ENCODE data around the gene TFAP2D. TPM values are rescaled to one million over a fixed set of nuclear protein-coding genes. Genes with fewer than 3 reads are reported as not detected.

TFAP2D gene
- total and polyA plus RNA-seq, 10 of the 15 experiments (the other 5 are each of a cell fraction or from before 2014, with no cell fraction given): not detected

DNA sequence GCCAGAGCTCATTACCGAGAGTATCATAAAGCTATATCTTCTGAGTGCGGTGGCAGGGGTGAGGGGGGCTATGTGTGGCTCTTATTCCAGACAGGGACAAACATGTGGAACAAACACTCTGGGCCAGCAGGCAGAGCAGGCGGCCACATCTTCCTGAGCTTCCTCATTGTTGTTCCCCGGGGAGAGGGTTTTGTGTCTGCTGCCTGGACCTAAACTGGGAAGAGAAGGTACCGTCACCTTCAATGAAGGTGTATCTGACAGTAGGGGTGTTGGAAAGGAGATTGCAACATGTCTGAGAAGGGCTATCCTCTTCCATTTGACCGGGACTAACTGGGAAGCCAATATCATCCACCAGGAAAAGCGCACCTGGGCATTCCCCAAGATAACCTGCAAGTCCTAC is 1.6 kb upstream of the TFAP2D start:
- ATAC-seq (no peak), FAIRE-seq (no peak), DNase-seq (ENCODE audit: low read depth, low spot score) (no peak)
- WGBS (ENCODE audit: insufficient coverage, insufficient replicate concordance, low lambda C conversion rate, missing lambda C conversion rate): 2% methylated on average over 7 of the region's 7 CpGs
- Histone ChIP-seq H3K4me3 (no peak overlapping the region), H3K4me2 (ENCODE audit: control insufficient read depth, insufficient read depth) (no peak overlapping the region), H3K36me3 (ENCODE audit: control insufficient read depth in 2 of 2, insufficient read depth in 2 of 2, low read length in 1 of 2) (no peaks in the 10 kb centered on the region), H3K79me2 (ENCODE audit: control insufficient read depth, insufficient read depth, low read length) (no peaks in the 10 kb centered on the region), H3K9ac (ENCODE audit: control insufficient read depth, insufficient read depth, low read length) (no peak overlapping the region), H4K20me1 (ENCODE audit: control insufficient read depth, insufficient read depth) (no peaks in the 10 kb centered on the region), H3K9me3 (replicated peaks; ENCODE audit: control insufficient read depth, insufficient read depth, low read length) (no peaks in the 10 kb centered on the region), H3K4me1 (ENCODE audit: control insufficient read depth, insufficient read depth, low read length) (no peaks in the 10 kb centered on the region), H3K27ac (ENCODE audit: control insufficient read depth, insufficient read depth) (no peak overlapping the region), H3K27me3 (replicated peaks in 1 of 2; ENCODE audit: control insufficient read depth in 2 of 2, insufficient read depth in 2 of 2, low read length in 1 of 2) (peaks cover 4 to 11% of the 10 kb centered on the region in 2 experiments), H2AFZ (ENCODE audit: control insufficient read depth, low read depth, low read length) (no peak overlapping the region)
- in situ Hi-C loops (cut with MboI): no loop called here
- no TSS peak for BruUV-seq (replicated peaks)
- intact Hi-C loops (cut with micrococcal nuclease; ENCODE audit: unreplicated experiment): no loop called here
- no peak for TF ChIP-seq LARP7 (IDR thresholded peaks at IDR 0.05)
- TF ChIP-seq, protein P1, sequence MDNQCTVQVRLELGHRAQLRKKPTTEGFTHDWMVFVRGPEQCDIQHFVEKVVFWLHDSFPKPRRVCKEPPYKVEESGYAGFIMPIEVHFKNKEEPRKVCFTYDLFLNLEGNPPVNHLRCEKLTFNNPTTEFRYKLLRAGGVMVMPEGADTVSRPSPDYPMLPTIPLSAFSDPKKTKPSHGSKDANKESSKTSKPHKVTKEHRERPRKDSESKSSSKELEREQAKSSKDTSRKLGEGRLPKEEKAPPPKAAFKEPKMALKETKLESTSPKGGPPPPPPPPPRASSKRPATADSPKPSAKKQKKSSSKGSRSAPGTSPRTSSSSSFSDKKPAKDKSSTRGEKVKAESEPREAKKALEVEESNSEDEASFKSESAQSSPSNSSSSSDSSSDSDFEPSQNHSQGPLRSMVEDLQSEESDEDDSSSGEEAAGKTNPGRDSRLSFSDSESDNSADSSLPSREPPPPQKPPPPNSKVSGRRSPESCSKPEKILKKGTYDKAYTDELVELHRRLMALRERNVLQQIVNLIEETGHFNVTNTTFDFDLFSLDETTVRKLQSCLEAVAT (IDR thresholded peaks at IDR 0.05): no peak
- no peak for TF ChIP-seq KDM1A (IDR thresholded peaks at IDR 0.05; ENCODE audit: borderline replicate concordance)
- no peak for TF ChIP-seq ZNF207 (IDR thresholded peaks at IDR 0.05; ENCODE audit: borderline replicate concordance)
- TF ChIP-seq, protein P2, sequence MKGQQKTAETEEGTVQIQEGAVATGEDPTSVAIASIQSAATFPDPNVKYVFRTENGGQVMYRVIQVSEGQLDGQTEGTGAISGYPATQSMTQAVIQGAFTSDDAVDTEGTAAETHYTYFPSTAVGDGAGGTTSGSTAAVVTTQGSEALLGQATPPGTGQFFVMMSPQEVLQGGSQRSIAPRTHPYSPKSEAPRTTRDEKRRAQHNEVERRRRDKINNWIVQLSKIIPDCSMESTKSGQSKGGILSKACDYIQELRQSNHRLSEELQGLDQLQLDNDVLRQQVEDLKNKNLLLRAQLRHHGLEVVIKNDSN (IDR thresholded peaks at IDR 0.05; ENCODE audit: borderline replicate concordance, extremely low read length, insufficient read depth, low read depth, low read length): no peak
- no peak for TF ChIP-seq STAT1 (conservative IDR thresholded peaks at IDR 0.05)
- TF ChIP-seq HDGF (IDR thresholded peaks at IDR 0.05): no peak
- SMC1A ChIA-PET (ENCODE audit: uncharacterized antibody, unreplicated experiment): no interaction called here
- POLR2A ChIA-PET: no interaction called here
- RAD21 ChIA-PET (ENCODE audit: unreplicated experiment): no interaction called here
- CTCF ChIA-PET: no interaction called here

Data from GM12878 (cell line).